ENCODE results near the gene TUBA3D.
"Not testable (repeated sequence)": the region's sequence is repeated elsewhere in the genome, so short reads cannot be mapped to it uniquely, and the experiment has no call there.

TUBA3D gene

GRCh38 chr2:131483981-131484820 is 8.3 kb downstream of the TUBA3D start:
- not testable (repeated sequence) for DNase-seq (ENCODE audit: low read depth in 3 of 3)

GRCh38 chr2:131484906-131485460 is 9.1 kb downstream of the TUBA3D start:
- not testable (repeated sequence) for DNase-seq (ENCODE audit: low read depth in 3 of 3)

DNA sequence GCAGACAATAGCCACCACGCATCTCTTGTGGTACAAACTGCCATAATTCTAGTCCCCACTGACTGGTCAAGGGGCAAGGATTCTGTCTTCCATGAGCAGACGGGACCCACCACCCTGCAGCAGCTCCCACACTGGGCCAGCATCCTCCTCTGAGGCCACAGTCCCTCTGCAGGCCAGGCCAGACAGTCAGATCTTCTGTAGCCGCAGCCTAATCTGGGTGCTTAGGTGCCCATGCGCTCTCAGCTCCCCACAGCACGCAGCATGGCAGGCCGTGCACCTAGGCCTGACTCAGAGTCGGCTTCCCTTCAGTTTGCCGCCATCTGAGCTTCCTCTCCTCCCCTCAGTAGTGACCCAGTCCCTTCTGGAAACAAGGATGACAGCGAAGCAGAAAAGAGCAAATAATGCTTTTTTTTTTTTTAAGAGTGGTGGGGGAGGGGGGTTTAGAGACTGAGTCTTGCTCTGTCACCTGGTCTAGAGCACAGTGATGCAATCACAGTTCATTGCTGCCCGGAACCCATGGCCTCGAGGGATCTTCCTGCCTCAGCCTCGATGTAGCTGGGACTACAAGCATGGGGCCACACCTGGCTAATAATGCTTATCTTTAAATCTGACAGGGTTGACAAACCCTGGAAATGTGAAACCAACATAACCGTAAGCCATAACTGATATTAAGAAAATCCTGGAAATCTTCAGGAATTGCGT is 10.4 kb downstream of the TUBA3D start:
- not testable (repeated sequence) for DNase-seq (ENCODE audit: low read depth in 3 of 3)

- DNase-seq (ENCODE audit: low read depth in 3 of 3): no peak
Observed at GRCh38 chr2:131488306-131489205, 12.6 kb downstream of the TUBA3D start.

DNA sequence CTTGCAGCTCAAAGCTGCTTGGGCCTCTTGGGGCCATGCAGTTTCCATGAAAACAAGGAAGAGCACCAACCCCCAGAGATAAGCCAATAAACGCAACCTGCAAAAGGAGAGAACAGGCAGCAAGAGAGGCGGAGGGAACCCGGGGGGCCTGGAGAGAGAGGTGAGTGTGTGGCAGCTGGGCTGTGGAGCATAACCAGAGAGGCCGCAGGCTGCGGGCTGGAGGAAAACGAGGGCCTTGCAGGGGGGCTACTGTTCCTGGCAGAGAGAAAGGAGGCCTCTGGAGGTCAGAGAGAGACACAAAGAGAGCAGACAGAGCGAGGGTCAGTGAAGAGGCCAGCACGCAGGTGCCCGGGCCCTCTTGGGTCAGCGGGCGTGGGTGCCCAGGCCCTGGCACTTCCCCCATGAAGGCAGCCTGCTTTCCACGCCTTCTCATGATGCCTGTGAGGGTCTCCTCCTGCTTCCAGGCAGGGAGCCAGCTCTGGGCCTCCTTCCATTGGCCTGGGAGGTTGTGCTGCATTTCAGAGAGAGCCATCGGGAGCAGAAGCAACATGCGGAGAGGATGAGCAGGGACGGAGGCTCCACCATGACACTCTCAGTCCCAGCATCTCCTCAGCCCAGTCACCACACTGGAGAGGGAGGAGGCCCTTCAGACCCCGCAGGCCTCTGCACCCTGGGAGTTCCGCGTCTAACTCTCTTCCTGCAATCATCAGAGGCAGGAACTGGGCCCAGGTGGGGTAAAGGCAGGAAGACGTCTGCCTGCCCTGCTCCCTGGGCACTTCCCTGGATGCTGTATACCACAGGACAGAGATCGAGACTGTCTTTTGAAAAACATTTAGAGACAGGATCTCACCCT is 14.9 kb downstream of the TUBA3D start:
- peak in 1 of 3 experiments; percentile 21 for DNase-seq (ENCODE audit: low read depth in 3 of 3)

DNA sequence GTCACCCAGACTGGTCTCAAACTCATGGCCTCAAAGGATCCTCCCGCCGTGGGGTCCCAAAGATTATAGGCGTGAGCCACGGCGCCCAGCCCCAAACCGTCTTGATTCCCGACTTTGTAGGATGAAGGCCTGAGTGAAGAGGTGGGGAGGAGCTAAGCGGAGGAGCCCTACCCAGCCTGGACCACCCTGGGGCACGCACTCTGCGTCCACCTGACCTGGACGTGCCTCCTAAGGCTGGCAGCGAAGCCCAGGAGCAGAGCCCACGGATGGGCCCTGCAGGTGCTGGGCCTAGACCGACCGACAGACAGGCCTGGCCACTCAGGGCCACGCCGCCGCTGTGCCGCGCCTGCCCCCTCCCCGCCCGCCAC is 15.5 kb downstream of the TUBA3D start:
- not testable (repeated sequence) for DNase-seq (ENCODE audit: low read depth in 3 of 3)

- DNase-seq (ENCODE audit: low read depth in 3 of 3): peak in 1 of 3 experiments; percentile 14
Observed at GRCh38 chr2:131492015-131492417, 16.1 kb downstream of the TUBA3D start, which contains the start of gene MZT2A. TSS of gene MZT2A (minus strand) at chr2:131492397. CDS start at chr2:131492376, 21 bp downstream.

GRCh38 chr2:131492418-131493198 is 16.7 kb downstream of the TUBA3D start:
- DNase-seq (ENCODE audit: low read depth in 3 of 3): peak; percentile 86 to 97 (median 94)

GRCh38 chr2:131493199-131493968 is 17.5 kb downstream of the TUBA3D start:
- no peak for DNase-seq (ENCODE audit: low read depth in 3 of 3)

- not testable (repeated sequence) for DNase-seq (ENCODE audit: low read depth in 3 of 3)
Observed at GRCh38 chr2:131495506-131495905, 19.6 kb downstream of the TUBA3D start.

DNA sequence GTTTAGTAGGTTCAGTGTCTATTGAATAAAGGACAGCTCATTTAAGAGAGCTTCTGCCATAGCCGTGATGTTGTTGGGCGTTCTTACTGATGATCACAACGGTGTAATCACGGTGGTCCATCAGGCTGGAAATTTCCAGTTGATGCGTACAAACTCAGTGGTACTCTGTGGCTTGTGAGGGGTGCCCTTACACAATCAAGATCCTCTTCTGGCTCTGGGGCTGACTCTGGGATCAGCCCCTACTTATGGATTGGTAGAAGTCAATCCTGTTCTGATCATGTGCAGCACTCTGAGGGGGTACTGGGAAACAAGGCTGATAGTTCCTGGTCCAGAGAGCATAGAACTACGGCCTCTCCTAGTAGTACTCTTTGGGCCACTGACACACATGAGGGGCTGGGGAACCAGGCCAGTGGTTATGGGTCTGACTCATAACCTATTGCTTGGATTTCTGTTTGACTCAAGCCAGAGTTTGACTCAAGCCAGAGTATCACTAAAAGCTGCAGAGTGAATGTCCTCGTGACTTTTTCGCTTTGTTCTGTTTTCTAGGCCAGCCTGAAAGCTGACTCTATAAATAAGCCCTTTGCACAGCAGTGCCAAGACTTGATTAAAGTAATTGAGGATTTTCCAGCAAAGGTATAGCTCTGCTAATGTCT is 22.5 kb downstream of the TUBA3D start:
- DNase-seq (ENCODE audit: low read depth in 3 of 3): not testable (repeated sequence)

- DNase-seq (ENCODE audit: low read depth in 3 of 3): not testable (repeated sequence)
Observed at GRCh38 chr2:131503587-131503986, 27.7 kb downstream of the TUBA3D start.

GRCh38 chr2:131504082-131504750 is 28.3 kb downstream of the TUBA3D start:
- DNase-seq (ENCODE audit: low read depth in 3 of 3): not testable (repeated sequence)

DNA sequence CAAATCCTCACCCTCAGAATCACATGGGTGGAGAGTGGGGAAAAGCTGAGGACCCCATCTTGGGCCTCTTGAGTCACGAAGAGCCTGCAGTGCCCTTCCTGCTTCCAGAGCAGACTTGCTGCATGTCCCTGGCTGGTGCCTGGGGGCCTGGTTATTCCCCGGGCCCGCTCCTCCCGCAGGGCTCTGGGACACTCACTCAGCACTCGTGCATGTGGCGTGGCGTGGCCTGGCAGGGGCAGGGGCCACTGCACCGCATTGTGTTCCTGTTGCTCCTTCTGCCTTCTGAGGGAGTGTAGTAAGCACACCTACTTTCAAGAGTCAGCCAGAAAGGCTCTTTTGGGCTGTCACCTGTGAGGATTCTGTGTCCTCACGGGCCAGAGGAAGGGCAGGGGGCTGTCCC is 33.7 kb downstream of the TUBA3D start:
- DNase-seq (ENCODE audit: low read depth in 3 of 3): no peak

DNA sequence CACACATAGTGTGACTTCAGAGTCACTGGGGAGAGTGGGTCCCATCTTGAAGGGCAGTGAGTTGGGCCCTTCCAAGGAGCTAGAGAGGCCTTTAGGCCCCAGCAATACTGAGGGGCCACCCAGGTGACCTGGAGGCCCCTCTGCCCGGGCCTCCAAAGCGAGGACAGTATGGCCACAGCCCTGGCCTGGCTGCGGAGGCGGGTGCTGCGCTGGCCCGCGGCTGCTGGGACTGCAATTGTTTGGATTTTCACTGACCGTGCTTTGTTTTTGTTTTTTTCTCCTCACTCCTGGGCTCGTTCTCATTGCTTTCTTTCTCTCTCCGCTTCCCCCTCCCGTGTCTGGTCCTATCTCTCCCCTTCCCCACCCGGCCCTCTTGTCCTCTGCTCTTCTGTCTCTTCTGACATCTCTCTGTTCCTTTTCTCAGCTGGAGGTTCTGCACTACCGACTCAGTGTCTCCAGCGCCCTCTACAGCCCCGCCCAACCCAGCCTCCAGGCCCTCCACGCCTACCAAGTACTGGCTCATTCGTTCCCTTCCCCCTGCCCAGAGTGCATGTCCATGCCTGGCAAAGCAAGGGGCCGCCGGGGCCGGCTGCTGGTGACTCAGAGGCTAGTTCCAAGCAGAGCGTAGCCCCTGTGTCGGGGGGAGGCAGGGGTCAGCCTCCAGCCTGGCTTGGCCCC is 35.5 kb downstream of the TUBA3D start:
- not testable (repeated sequence) for DNase-seq (ENCODE audit: low read depth in 3 of 3)

DNA sequence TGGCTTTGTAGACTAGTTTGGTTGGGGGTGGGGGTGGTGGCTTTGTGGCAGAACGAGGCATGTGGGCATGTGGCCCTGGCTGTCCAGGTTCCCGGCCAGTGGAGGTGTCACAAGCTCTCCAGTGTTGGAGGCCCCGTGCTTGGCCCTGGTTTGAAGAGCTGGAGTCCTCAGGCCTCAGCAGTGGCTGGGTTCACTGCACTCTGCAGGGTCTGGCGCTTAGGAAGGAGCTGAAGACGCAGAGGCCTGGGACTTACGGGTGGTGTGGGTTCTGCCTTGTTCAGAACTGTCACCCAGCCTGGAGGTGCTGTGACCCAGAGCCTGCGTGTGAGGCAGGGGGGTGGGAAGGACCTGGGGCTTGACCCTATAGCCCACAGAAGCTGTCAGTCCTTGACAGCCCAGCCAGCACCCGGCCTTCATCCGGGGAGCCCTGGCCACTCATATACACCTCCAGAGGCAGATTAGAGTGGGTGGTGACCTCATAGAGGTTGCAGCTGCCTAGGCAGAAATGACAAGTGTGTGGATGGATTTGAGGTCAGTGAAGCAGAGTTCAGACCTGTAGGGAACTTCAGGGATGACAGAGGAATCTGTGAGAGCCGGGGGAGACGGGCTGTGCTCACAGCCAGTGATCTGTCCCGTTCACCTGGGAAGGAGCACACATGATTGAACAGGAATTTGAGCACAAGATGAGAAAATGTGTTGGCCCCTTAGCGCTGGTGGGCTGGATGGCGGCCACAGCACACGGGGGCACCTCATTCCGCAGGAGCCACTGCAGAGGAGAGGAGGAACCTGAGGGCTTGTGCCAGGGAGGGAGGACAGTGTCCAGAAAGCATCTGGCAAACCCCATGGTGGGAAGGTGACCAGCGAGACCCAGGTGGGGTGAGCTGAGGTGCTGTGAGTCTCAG is 36.3 kb downstream of the TUBA3D start:
- DNase-seq (ENCODE audit: low read depth in 3 of 3): not testable (repeated sequence)
